SK-N-SH (cell line): ENCODE data around the gene GAS2L2. TPM values are rescaled to one million over a fixed set of nuclear protein-coding genes. Genes with fewer than 3 reads are reported as not detected.

Experiments used
- CHD2 ChIP-seq: fragments of 150-350 bp; IDR thresholded peaks from 2 replicates; pipeline ENCODE4 v1.6.1; 2018; ENCODE audit warnings: low read length; ENCODE audit not compliant: partially characterized antibody
- EZH2phosphoT487 ChIP-seq: fragments of 200-600 bp; sonication (generic); IDR thresholded peaks from 2 replicates; pipeline ENCODE4 v1.6.1; 2017; ENCODE audit warnings: low read depth, mixed run types, mild to moderate bottlenecking, antibody characterized with exemption, moderate library complexity, borderline replicate concordance
- FOXJ3 ChIP-seq: sonication (generic); formaldehyde crosslinking; IDR thresholded peaks from 2 replicates; pipeline ENCODE4 v1.5.1; 2020; ENCODE audit warnings: mild to moderate bottlenecking, missing genetic modification reagents
- GATA2 ChIP-seq: sonication (generic); formaldehyde crosslinking; IDR thresholded peaks from 2 replicates; pipeline ENCODE4 v1.5.0; 2020; ENCODE audit warnings: mild to moderate bottlenecking, missing genetic modification reagents
- RXRA ChIP-seq: IDR thresholded peaks from 2 replicates; pipeline ENCODE4 v1.4.0; 2012; ENCODE audit warnings: low read depth, mild to moderate bottlenecking, borderline replicate concordance
- SMC3 ChIP-seq: IDR thresholded peaks from 2 replicates; pipeline ENCODE4 v1.6.1; 2012; ENCODE audit warnings: low read depth, low read length, improper control_type of control experiment
- polyA plus RNA-seq, 3 experiments: library from polyadenylated mRNA; depleted of rRNA; stranded (reverse); fragments of >200 nt; gene quantifications; 2 replicates each; pipeline ENCODE4 v1.2.3, GENCODE V29; 2012
- TF ChIP-seq, protein P1 (sequence below): IDR thresholded peaks from 2 replicates; pipeline ENCODE4; 2012
- TF ChIP-seq, protein P2 (sequence below): fragments of 200-600 bp; sonication (generic); IDR thresholded peaks from 2 replicates; pipeline ENCODE4 v1.6.1; 2017; ENCODE audit warnings: antibody characterized with exemption, mild to moderate bottlenecking, moderate library complexity
- TF ChIP-seq, protein P3 (sequence below): fragments of 150-350 bp; IDR thresholded peaks from 2 replicates; pipeline ENCODE4 v1.6.1; 2016; ENCODE audit warnings: mild to moderate bottlenecking, low read depth, low read length
- TF ChIP-seq, protein P4 (sequence below): IDR thresholded peaks from 2 replicates; pipeline ENCODE4 v1.4.0; 2012; ENCODE audit warnings: low read depth, borderline replicate concordance
- TF ChIP-seq, protein P5 (sequence below): IDR thresholded peaks from 2 replicates; pipeline ENCODE4 v1.6.1; 2012; ENCODE audit warnings: mild to moderate bottlenecking, low read depth, low read length, moderate library complexity

Gene GAS2L2
- polyA plus RNA-seq, 1 of the 3 experiments (the other 2 are of a cell fraction): not detected

DNA sequence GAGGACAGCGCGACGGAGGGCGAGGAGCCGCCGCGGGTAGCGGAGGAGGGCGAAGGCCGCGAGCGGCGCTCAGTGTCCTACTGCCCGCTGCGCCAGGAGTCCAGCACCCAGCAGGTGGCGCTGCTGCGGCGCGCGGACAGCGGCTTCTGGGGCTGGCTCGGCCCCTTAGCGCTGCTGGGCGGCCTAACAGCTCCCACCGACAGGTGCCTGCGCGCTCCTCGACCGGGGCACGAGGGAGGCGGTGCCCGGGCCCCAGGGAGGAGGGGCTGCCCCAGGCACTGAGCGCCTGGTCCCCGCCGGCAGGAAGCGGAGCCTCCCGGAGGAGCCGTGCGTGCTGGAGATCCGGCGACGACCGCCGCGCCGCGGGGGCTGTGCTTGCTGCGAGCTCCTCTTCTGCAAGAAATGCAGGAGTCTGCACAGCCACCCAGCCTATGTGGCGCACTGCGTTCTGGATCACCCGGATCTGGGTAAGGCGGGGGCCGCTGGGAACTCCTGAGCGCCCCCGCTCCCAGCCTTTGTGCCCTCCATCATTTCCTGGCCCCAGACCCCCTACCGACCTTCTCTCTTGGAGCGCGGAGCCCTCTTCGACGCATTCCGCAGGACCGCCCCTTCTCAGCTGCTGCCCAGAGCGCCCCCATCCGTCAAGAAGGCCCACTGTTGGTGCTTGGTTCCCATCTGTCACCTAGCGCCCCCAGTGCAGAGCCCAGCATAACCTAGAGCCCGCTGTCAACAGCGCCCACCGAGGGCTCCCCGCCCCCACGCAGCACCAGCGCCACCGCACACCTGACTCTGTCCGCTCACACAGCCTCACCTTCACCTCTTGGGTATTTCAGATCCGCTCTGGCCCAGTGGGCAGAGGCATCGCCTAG, 11.3 kb upstream of the GAS2L2 start (continued):
- TF ChIP-seq, protein P1, sequence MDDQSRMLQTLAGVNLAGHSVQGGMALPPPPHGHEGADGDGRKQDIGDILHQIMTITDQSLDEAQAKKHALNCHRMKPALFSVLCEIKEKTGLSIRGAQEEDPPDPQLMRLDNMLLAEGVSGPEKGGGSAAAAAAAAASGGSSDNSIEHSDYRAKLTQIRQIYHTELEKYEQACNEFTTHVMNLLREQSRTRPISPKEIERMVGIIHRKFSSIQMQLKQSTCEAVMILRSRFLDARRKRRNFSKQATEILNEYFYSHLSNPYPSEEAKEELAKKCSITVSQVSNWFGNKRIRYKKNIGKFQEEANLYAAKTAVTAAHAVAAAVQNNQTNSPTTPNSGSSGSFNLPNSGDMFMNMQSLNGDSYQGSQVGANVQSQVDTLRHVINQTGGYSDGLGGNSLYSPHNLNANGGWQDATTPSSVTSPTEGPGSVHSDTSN: 0 out of 2 replicates have a peak, but pooled peaks have one; percentile 6
- TF ChIP-seq, protein P2, sequence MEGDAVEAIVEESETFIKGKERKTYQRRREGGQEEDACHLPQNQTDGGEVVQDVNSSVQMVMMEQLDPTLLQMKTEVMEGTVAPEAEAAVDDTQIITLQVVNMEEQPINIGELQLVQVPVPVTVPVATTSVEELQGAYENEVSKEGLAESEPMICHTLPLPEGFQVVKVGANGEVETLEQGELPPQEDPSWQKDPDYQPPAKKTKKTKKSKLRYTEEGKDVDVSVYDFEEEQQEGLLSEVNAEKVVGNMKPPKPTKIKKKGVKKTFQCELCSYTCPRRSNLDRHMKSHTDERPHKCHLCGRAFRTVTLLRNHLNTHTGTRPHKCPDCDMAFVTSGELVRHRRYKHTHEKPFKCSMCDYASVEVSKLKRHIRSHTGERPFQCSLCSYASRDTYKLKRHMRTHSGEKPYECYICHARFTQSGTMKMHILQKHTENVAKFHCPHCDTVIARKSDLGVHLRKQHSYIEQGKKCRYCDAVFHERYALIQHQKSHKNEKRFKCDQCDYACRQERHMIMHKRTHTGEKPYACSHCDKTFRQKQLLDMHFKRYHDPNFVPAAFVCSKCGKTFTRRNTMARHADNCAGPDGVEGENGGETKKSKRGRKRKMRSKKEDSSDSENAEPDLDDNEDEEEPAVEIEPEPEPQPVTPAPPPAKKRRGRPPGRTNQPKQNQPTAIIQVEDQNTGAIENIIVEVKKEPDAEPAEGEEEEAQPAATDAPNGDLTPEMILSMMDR: peak; percentile 62
- TF ChIP-seq RXRA (no peak), CHD2 (peak; percentile 58), FOXJ3 (CRISPR knock-in tag) (no peak), SMC3 (peak; percentile 95), EZH2phosphoT487 (no peak), GATA2 (no peak)
- TF ChIP-seq, protein P3, sequence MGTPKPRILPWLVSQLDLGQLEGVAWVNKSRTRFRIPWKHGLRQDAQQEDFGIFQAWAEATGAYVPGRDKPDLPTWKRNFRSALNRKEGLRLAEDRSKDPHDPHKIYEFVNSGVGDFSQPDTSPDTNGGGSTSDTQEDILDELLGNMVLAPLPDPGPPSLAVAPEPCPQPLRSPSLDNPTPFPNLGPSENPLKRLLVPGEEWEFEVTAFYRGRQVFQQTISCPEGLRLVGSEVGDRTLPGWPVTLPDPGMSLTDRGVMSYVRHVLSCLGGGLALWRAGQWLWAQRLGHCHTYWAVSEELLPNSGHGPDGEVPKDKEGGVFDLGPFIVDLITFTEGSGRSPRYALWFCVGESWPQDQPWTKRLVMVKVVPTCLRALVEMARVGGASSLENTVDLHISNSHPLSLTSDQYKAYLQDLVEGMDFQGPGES: no peak
- TF ChIP-seq, protein P4, sequence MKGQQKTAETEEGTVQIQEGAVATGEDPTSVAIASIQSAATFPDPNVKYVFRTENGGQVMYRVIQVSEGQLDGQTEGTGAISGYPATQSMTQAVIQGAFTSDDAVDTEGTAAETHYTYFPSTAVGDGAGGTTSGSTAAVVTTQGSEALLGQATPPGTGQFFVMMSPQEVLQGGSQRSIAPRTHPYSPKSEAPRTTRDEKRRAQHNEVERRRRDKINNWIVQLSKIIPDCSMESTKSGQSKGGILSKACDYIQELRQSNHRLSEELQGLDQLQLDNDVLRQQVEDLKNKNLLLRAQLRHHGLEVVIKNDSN: 0 out of 2 replicates have a peak, but pooled peaks have one; percentile 5
- TF ChIP-seq, protein P5, sequence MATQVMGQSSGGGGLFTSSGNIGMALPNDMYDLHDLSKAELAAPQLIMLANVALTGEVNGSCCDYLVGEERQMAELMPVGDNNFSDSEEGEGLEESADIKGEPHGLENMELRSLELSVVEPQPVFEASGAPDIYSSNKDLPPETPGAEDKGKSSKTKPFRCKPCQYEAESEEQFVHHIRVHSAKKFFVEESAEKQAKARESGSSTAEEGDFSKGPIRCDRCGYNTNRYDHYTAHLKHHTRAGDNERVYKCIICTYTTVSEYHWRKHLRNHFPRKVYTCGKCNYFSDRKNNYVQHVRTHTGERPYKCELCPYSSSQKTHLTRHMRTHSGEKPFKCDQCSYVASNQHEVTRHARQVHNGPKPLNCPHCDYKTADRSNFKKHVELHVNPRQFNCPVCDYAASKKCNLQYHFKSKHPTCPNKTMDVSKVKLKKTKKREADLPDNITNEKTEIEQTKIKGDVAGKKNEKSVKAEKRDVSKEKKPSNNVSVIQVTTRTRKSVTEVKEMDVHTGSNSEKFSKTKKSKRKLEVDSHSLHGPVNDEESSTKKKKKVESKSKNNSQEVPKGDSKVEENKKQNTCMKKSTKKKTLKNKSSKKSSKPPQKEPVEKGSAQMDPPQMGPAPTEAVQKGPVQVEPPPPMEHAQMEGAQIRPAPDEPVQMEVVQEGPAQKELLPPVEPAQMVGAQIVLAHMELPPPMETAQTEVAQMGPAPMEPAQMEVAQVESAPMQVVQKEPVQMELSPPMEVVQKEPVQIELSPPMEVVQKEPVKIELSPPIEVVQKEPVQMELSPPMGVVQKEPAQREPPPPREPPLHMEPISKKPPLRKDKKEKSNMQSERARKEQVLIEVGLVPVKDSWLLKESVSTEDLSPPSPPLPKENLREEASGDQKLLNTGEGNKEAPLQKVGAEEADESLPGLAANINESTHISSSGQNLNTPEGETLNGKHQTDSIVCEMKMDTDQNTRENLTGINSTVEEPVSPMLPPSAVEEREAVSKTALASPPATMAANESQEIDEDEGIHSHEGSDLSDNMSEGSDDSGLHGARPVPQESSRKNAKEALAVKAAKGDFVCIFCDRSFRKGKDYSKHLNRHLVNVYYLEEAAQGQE: no peak
